Suprapubic skin (tissue), 4 donors: ENCODE measurements around the gene ST6GAL1.

ENCODE experiments used
- EP300 ChIP-seq: sonication (generic); formaldehyde crosslinking; IDR thresholded peaks from one replicate; pipeline ENCODE4 v1.6.1; 2017; ENCODE audit warnings: antibody characterized with exemption
- POLR2A ChIP-seq, 2 donors: fragments of 450-650 bp; IDR thresholded peaks; one replicate each; pipeline ENCODE4 v1.6.1; 2017; ENCODE audit warnings: antibody characterized with exemption in 2 of 2, mild to moderate bottlenecking in 2 of 2, moderate library complexity in 2 of 2
- POLR2AphosphoS5 ChIP-seq, 3 donors: sonication (generic); formaldehyde crosslinking; IDR thresholded peaks; one replicate each; pipeline ENCODE4 v1.6.1; 2017; ENCODE audit warnings: antibody characterized with exemption in 3 of 3
- TF ChIP-seq, protein P1 (sequence below), 2 donors: fragments of 200-600 bp in 1 of 2; fragments of 450-650 bp in 1 of 2; sonication (generic) in 1 of 2; IDR thresholded peaks; one replicate each; pipeline ENCODE4 v1.5.1; 2016 to 2019; ENCODE audit warnings: antibody characterized with exemption in 2 of 2, mild to moderate bottlenecking in 1 of 2, moderate library complexity in 1 of 2

DNA sequence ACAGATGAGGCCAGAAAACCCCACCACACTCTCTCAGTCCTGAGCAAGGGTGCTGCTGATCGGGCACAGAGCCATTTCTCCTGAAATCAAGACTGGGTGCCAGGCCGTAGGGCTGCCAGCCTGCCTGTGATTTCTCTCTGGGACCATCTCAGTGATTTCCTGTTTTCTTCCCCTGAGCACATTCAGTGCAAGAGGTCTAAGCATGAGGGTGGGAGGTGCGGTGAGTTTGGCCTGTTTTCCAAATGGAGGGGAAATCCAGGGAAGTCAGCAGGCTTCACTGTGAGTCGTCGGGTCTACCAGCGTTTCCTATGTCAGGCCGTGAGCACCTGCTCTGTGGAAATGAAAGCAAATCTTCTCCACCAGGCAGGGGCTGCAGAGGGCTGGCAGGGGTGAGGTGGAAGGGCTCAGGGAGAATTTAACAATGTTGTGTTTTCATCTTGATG is 82.3 kb downstream of the ST6GAL1 start:
- TF ChIP-seq, protein P1, sequence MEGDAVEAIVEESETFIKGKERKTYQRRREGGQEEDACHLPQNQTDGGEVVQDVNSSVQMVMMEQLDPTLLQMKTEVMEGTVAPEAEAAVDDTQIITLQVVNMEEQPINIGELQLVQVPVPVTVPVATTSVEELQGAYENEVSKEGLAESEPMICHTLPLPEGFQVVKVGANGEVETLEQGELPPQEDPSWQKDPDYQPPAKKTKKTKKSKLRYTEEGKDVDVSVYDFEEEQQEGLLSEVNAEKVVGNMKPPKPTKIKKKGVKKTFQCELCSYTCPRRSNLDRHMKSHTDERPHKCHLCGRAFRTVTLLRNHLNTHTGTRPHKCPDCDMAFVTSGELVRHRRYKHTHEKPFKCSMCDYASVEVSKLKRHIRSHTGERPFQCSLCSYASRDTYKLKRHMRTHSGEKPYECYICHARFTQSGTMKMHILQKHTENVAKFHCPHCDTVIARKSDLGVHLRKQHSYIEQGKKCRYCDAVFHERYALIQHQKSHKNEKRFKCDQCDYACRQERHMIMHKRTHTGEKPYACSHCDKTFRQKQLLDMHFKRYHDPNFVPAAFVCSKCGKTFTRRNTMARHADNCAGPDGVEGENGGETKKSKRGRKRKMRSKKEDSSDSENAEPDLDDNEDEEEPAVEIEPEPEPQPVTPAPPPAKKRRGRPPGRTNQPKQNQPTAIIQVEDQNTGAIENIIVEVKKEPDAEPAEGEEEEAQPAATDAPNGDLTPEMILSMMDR (IDR thresholded peaks at IDR 0.05): no peak
- TF ChIP-seq POLR2AphosphoS5 (IDR thresholded peaks at IDR 0.05) (no peak), POLR2A (IDR thresholded peaks at IDR 0.05) (no peak), EP300 (no peak)
